ENCODE results near the gene PRIMPOL.
"Not testable (repeated sequence)": the region's sequence is repeated elsewhere in the genome, so short reads cannot be mapped to it uniquely, and the experiment has no call there.

PRIMPOL gene

GRCh38 chr4:184731056-184731455 is 81.5 kb downstream of the PRIMPOL start:
- H3K27ac Mint-ChIP-seq, result no peak overlapping the region
- peak overlapping the region; percentile 4 for H3K4me3 Mint-ChIP-seq
- no peaks in the 10 kb centered on the region for H3K27me3 Mint-ChIP-seq (ENCODE audit: low read depth)
- H3K36me3 Mint-ChIP-seq (ENCODE audit: low read depth), result peaks cover 29% of the 10 kb centered on the region
- peaks cover 47% of the 10 kb centered on the region for H3K4me1 Mint-ChIP-seq (ENCODE audit: low read depth)
- no peaks in the 10 kb centered on the region for H3K9me3 Mint-ChIP-seq

DNA sequence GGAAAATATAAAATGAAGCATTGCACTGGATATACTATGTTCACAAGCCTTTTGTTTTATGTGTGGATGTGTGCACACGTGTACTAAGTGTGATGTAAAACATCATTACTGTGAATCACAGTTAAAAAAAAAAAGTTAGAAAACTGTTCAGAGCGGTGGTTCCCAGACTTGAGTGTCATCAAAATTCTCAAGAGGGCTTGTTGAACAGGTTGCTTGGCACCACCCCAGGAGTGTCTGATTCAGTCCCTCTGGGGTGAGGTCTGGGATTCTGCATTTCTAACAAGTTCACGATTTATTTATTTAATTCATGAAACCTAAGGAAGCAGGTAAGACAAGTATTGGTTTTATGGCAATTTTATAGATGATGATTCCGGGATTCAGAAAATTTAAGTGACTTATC is 82.6 kb downstream of the PRIMPOL start:
- H3K27me3 Mint-ChIP-seq (ENCODE audit: low read depth), result no peaks in the 10 kb centered on the region
- no peaks in the 10 kb centered on the region for H3K9me3 Mint-ChIP-seq
- peaks cover 28% of the 10 kb centered on the region for H3K36me3 Mint-ChIP-seq (ENCODE audit: low read depth)
- peaks cover 44% of the 10 kb centered on the region for H3K4me1 Mint-ChIP-seq (ENCODE audit: low read depth)
- peak overlapping the region; percentile 57 for H3K27ac Mint-ChIP-seq
- peak overlapping the region; percentile 98 for H3K4me3 Mint-ChIP-seq

- Mint-ChIP-seq H3K36me3 (ENCODE audit: low read depth) (peaks cover 17% of the 10 kb centered on the region), H3K4me1 (ENCODE audit: low read depth) (peaks cover 36% of the 10 kb centered on the region), H3K4me3 (peak within 1 kb of the TSS; percentile 98), H3K9me3 (no peaks in the 10 kb centered on the region), H3K27ac (peak within 1 kb of the TSS; percentile 94), H3K27me3 (ENCODE audit: low read depth) (no peaks in the 10 kb centered on the region)
These were observed 84.4 kb downstream of the PRIMPOL start, which contains the start of gene CENPU for GRCh38 chr4:184733654-184734524. TSS of gene CENPU (minus strand) at chr4:184734096. CDS start at chr4:184734062, 34 bp downstream.

- Mint-ChIP-seq H3K27ac (peak overlapping the region; percentile 94), H3K4me1 (ENCODE audit: low read depth) (peaks cover 33% of the 10 kb centered on the region), H3K27me3 (ENCODE audit: low read depth) (no peaks in the 10 kb centered on the region), H3K36me3 (ENCODE audit: low read depth) (peaks cover 17% of the 10 kb centered on the region), H3K4me3 (peak overlapping the region; percentile 98), H3K9me3 (no peaks in the 10 kb centered on the region)
These were observed 85.2 kb downstream of the PRIMPOL start for GRCh38 chr4:184734758-184735157.

GRCh38 chr4:184739575-184739974 is 90.0 kb downstream of the PRIMPOL start:
- not testable (repeated sequence) for H3K36me3 Mint-ChIP-seq (ENCODE audit: low read depth); H3K27me3 Mint-ChIP-seq (ENCODE audit: low read depth); H3K27ac Mint-ChIP-seq; H3K9me3 Mint-ChIP-seq; H3K4me1 Mint-ChIP-seq (ENCODE audit: low read depth)
- H3K4me3 Mint-ChIP-seq, result peak overlapping the region; percentile 13

GRCh38 chr4:184740980-184741391 is 91.4 kb downstream of the PRIMPOL start:
- Mint-ChIP-seq H3K27me3 (ENCODE audit: low read depth) (no peaks in the 10 kb centered on the region), H3K9me3 (no peaks in the 10 kb centered on the region), H3K27ac (no peak overlapping the region), H3K36me3 (ENCODE audit: low read depth) (no peaks in the 10 kb centered on the region), H3K4me1 (ENCODE audit: low read depth) (peaks cover 12% of the 10 kb centered on the region), H3K4me3 (no peak overlapping the region)

DNA sequence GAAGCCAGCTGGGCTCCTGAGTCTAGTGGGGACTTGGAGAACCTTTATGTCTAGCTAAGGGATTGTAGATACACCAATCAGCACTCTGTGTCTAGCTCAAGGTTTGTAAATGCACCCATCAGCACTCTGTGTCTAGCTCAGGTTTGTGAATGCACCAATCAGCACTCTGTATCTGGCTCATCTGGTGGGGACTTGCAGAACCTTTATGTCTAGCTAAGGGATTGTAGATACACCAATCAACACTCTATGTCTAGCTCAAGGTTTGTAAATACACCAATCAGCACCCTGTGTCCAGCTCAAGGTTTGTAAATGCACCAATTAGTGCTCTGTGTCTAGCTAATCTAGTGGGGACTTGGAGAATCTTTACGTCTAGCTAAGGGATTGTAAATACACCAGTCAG is 92.1 kb downstream of the PRIMPOL start:
- H3K27me3 Mint-ChIP-seq (ENCODE audit: low read depth); H3K9me3 Mint-ChIP-seq; H3K36me3 Mint-ChIP-seq (ENCODE audit: low read depth): not testable (repeated sequence)

DNA sequence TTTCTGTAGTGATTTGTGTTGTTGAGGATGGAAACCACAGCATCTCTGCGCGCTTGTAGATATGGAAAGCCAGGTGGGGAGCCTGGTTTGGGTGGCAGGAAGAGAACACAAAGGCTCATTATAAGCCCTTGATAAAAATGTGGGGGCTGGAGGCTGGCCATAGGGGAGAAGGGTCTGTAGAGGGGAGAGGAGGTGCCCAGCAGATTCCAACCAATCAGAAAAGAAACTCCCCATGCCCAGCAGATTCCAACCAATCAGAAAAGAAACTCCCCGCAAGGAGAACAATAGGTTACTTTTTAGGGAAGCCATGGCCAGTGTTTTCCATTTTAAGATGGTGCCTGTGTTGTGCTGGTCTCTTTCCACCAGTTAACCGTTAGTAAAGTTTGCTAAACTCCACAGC is 94.1 kb downstream of the PRIMPOL start:
- H3K9me3 Mint-ChIP-seq, result no peaks in the 10 kb centered on the region
- peaks cover 1% of the 10 kb centered on the region for H3K36me3 Mint-ChIP-seq (ENCODE audit: low read depth)
- no peak overlapping the region for H3K27ac Mint-ChIP-seq
- no peak overlapping the region for H3K4me3 Mint-ChIP-seq
- no peaks in the 10 kb centered on the region for H3K27me3 Mint-ChIP-seq (ENCODE audit: low read depth)
- H3K4me1 Mint-ChIP-seq (ENCODE audit: low read depth), result peaks cover 22% of the 10 kb centered on the region

More for the DNA sequence above, 92.1 kb downstream of the PRIMPOL start:
- not testable (repeated sequence) for H3K4me3 Mint-ChIP-seq, H3K27ac Mint-ChIP-seq
- H3K4me1 Mint-ChIP-seq (ENCODE audit: low read depth), result peaks cover 18% of the 10 kb centered on the region

DNA sequence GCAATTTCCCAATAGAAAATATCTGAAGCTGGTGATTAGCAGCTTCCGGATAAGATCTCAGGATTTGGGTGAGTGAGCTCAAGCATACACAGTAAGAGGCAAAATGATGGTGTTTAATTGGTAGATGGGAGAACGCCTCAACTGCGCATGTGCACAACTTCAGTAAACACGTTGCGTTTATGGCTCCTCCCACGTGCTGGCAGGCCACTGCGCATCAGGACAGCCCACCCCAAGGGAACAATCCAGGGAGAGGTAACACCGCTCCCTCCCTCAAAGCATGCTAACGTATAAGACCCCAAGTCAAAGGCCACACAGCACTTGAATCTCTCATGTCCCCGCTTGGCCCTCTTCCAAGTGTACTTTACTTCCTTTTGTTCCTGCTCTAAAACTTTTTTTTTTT is 94.7 kb downstream of the PRIMPOL start:
- Mint-ChIP-seq H3K4me3 (no peak overlapping the region), H3K4me1 (ENCODE audit: low read depth) (peaks cover 22% of the 10 kb centered on the region), H3K27me3 (ENCODE audit: low read depth) (no peaks in the 10 kb centered on the region), H3K27ac (no peak overlapping the region), H3K36me3 (ENCODE audit: low read depth) (peaks cover 1% of the 10 kb centered on the region), H3K9me3 (no peaks in the 10 kb centered on the region)
